NCI-H446 treated with DMSO at 0.1 percent for 48 hours (cell line): ENCODE results near the gene RPL7A.
"Not testable (repeated sequence)": the region's sequence is repeated elsewhere in the genome, so short reads cannot be mapped to it uniquely, and the experiment has no call there.

Experiments used
- DNase-seq: peaks from one replicate; lab custom pipeline; 2025; lab: John Stamatoyannopoulos, UW

RPL7A gene

GRCh38 chr9:133327834-133328484 is 20.1 kb upstream of the RPL7A start:
- no peak for DNase-seq

- DNase-seq, result not testable (repeated sequence)
These were observed 18.5 kb upstream of the RPL7A start for GRCh38 chr9:133329306-133330156.

- no peak for DNase-seq
These were observed 16.8 kb upstream of the RPL7A start for GRCh38 chr9:133331221-133331620.

GRCh38 chr9:133331641-133332380 is 16.2 kb upstream of the RPL7A start:
- no peak for DNase-seq

- no peak for DNase-seq
These were observed 15.7 kb upstream of the RPL7A start for GRCh38 chr9:133332381-133332730.

GRCh38 chr9:133333011-133333410 is 15.0 kb upstream of the RPL7A start:
- DNase-seq, result no peak

- DNase-seq, result no peak
These were observed 14.5 kb upstream of the RPL7A start for GRCh38 chr9:133333566-133333965.

GRCh38 chr9:133334161-133334560 is 13.9 kb upstream of the RPL7A start:
- no peak for DNase-seq

GRCh38 chr9:133334888-133335287 is 13.1 kb upstream of the RPL7A start:
- not testable (repeated sequence) for DNase-seq

GRCh38 chr9:133335924-133336811 is 11.8 kb upstream of the RPL7A start, which contains the start of gene SURF6:
SURF6 (minus strand) TSS chr9:133336188; CDS start chr9:133336132, 56 bp downstream.
- DNase-seq, result peak; percentile 49

- DNase-seq, result no peak
These were observed 8.4 kb upstream of the RPL7A start for GRCh38 chr9:133339641-133340040.

GRCh38 chr9:133340256-133340655 is 7.8 kb upstream of the RPL7A start:
- no peak for DNase-seq

- no peak for DNase-seq
These were observed 7.1 kb upstream of the RPL7A start for GRCh38 chr9:133340916-133341315.

GRCh38 chr9:133341369-133342068 is 6.5 kb upstream of the RPL7A start:
- no peak for DNase-seq

GRCh38 chr9:133342069-133342406 is 6.0 kb upstream of the RPL7A start:
- DNase-seq, result no peak

GRCh38 chr9:133342570-133342969 is 5.4 kb upstream of the RPL7A start:
- no peak for DNase-seq

GRCh38 chr9:133344071-133344470 is 3.9 kb upstream of the RPL7A start:
- no peak for DNase-seq

GRCh38 chr9:133344979-133345378 is 3.0 kb upstream of the RPL7A start:
- DNase-seq, result no peak

GRCh38 chr9:133345596-133345995 is 2.4 kb upstream of the RPL7A start:
- DNase-seq, result no peak

GRCh38 chr9:133346021-133346785 is 1.8 kb upstream of the RPL7A start:
- no peak for DNase-seq
